Panc1 (cell line): Measurements from ENCODE around the gene ABCB4. TPM values are rescaled to one million over a fixed set of nuclear protein-coding genes. Genes with fewer than 3 reads are reported as not detected.

Experiments used
- ATAC-seq: fragments of 200-7000 bp; cut with Tn5 transposase; 2 replicates; pipeline ENCODE4 v1.9.1; 2020; ENCODE audit warnings: mild to moderate bottlenecking, moderate library complexity
- BruUV-seq: library from RNA; stranded (reverse); fragments of 400-500 nt; replicated peaks from 2 replicates; lab custom pipeline; 2021; lab: Mats Ljungman, UMichigan
- CTCF ChIA-PET: fragments of 300-600 bp; sonication (Branson Sonifier 250); formaldehyde crosslinking; loops from one replicate; lab custom pipeline; 2022; ENCODE audit warnings: antibody characterized with exemption; lab: Charles Lee
- POLR2A ChIA-PET: fragments of 300-600 bp; sonication (Branson Sonifier 250); formaldehyde crosslinking; loops from one replicate; lab custom pipeline; 2022; ENCODE audit warnings: antibody characterized with exemption; lab: Charles Lee
- DNase-seq: peaks from one replicate; pipeline ENCODE4 v3.0.0-alpha.2; 2010; ENCODE audit warnings: low read depth, low spot score
- H3K27ac ChIP-seq: 2 replicates; pipeline ENCODE4 v1.5.1; 2011; ENCODE audit warnings: mild to moderate bottlenecking, low read length, inconsistent platforms
- H3K27me3 ChIP-seq: fragments of 200-500 bp; sonication (Bioruptor generic); 2 replicates; pipeline ENCODE4 v1.6.0; 2014; ENCODE audit warnings: low read length, inconsistent platforms; ENCODE audit not compliant: control insufficient read depth, insufficient read depth
- H3K36me3 ChIP-seq: fragments of 200-500 bp; sonication (Bioruptor generic); 2 replicates; pipeline ENCODE4 v1.5.1; 2014; ENCODE audit warnings: inconsistent platforms, mild to moderate bottlenecking, low read length, moderate library complexity; ENCODE audit not compliant: control insufficient read depth, insufficient read depth
- H3K4me1 ChIP-seq: 2 replicates; pipeline ENCODE4 v1.5.1; 2011; ENCODE audit warnings: inconsistent platforms, mild to moderate bottlenecking, low read length, moderate library complexity; ENCODE audit not compliant: control insufficient read depth, insufficient read depth
- H3K4me3 ChIP-seq, 2 experiments: 2 replicates each; pipeline ENCODE4 v1.5.1; 2011 to 2012; ENCODE audit warnings: low read depth in 2 of 2, low read length in 2 of 2, mild to moderate bottlenecking in 2 of 2, inconsistent platforms in 1 of 2, moderate library complexity in 1 of 2
- H3K9me3 ChIP-seq: fragments of 200-500 bp; sonication (Bioruptor generic); 2 replicates; pipeline ENCODE4 v1.5.1; 2014; ENCODE audit warnings: low read depth, mild to moderate bottlenecking, inconsistent platforms, low read length, moderate library complexity; ENCODE audit not compliant: control insufficient read depth, insufficient read depth
- POLR2AphosphoS5 ChIP-seq: IDR thresholded peaks from 2 replicates; pipeline ENCODE4 v1.6.1; 2012; ENCODE audit warnings: mild to moderate bottlenecking, low read depth, low read length, moderate library complexity
- SIN3A ChIP-seq: IDR thresholded peaks from 2 replicates; pipeline ENCODE4 v1.6.1; 2012; ENCODE audit warnings: low read depth, mild to moderate bottlenecking, low read length, moderate library complexity, borderline replicate concordance; ENCODE audit not compliant: insufficient read depth
- TCF7L2 ChIP-seq: IDR thresholded peaks from 2 replicates; pipeline ENCODE4 v1.6.1; 2011; ENCODE audit warnings: mild to moderate bottlenecking, low read depth, low read length, inconsistent platforms
- in situ Hi-C: cut with HindIII; loops from 2 replicates; pipeline ENCODE4 v1.10.0; 2016; ENCODE audit warnings: low sequenced_read_pairs, low pct_unique_long_range_greater_than_20kb
- intact Hi-C: fragments of 100-400 bp; cut with micrococcal nuclease; formaldehyde crosslinking; loops from one replicate; pipeline ENCODE4 v1.10.0; 2022; ENCODE audit not compliant: unreplicated experiment
- total RNA-seq: library from RNA; stranded (reverse); gene quantifications from one replicate; pipeline ENCODE4 v1.2.1, GENCODE V29; 2021; ENCODE audit not compliant: unreplicated experiment
- TF ChIP-seq, protein P1 (sequence below): fragments of 450-650 bp; IDR thresholded peaks from 2 replicates; pipeline ENCODE4 v1.5.1; 2017; ENCODE audit warnings: mild to moderate bottlenecking
- TF ChIP-seq, protein P2 (sequence below), 2 experiments: IDR thresholded peaks; 2 replicates each; pipeline ENCODE4 v1.6.1; 2011 to 2012; ENCODE audit warnings: low read depth in 2 of 2, control low read depth in 1 of 2, low read length in 1 of 2, mild to moderate bottlenecking in 1 of 2, moderate library complexity in 1 of 2; ENCODE audit not compliant: insufficient read depth in 1 of 2

ABCB4 gene
- total RNA-seq, 1 experiment from 2014 or later: 0.18 TPM

DNA sequence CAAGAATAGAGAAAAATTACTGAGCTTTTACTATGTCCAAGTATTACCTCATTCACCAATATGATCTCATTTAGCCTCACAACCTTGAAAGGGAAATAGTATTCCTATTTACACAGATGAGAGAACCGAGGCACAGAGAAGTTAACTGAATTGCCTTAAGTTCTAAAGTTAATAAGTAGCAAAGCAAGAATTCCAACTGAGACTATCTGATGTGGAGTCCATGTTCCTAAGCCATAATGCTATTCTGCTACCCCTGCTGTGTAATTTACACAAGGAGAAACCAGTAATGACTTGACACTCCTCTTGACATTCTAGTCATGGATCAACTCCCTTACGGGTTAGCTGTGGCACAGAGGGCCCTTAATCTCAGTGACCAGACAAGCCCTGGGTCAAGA lies 60.7 kb downstream of the ABCB4 start:
- H3K36me3 ChIP-seq: no peaks in the 10 kb centered on the region
- CTCF ChIA-PET: no interaction called here
- no peaks in the 10 kb centered on the region for H3K4me1 ChIP-seq
- TF ChIP-seq SIN3A (no peak), POLR2AphosphoS5 (no peak), TCF7L2 (no peak)
- TF ChIP-seq, protein P1, sequence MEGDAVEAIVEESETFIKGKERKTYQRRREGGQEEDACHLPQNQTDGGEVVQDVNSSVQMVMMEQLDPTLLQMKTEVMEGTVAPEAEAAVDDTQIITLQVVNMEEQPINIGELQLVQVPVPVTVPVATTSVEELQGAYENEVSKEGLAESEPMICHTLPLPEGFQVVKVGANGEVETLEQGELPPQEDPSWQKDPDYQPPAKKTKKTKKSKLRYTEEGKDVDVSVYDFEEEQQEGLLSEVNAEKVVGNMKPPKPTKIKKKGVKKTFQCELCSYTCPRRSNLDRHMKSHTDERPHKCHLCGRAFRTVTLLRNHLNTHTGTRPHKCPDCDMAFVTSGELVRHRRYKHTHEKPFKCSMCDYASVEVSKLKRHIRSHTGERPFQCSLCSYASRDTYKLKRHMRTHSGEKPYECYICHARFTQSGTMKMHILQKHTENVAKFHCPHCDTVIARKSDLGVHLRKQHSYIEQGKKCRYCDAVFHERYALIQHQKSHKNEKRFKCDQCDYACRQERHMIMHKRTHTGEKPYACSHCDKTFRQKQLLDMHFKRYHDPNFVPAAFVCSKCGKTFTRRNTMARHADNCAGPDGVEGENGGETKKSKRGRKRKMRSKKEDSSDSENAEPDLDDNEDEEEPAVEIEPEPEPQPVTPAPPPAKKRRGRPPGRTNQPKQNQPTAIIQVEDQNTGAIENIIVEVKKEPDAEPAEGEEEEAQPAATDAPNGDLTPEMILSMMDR: no peak
- TF ChIP-seq, protein P2, sequence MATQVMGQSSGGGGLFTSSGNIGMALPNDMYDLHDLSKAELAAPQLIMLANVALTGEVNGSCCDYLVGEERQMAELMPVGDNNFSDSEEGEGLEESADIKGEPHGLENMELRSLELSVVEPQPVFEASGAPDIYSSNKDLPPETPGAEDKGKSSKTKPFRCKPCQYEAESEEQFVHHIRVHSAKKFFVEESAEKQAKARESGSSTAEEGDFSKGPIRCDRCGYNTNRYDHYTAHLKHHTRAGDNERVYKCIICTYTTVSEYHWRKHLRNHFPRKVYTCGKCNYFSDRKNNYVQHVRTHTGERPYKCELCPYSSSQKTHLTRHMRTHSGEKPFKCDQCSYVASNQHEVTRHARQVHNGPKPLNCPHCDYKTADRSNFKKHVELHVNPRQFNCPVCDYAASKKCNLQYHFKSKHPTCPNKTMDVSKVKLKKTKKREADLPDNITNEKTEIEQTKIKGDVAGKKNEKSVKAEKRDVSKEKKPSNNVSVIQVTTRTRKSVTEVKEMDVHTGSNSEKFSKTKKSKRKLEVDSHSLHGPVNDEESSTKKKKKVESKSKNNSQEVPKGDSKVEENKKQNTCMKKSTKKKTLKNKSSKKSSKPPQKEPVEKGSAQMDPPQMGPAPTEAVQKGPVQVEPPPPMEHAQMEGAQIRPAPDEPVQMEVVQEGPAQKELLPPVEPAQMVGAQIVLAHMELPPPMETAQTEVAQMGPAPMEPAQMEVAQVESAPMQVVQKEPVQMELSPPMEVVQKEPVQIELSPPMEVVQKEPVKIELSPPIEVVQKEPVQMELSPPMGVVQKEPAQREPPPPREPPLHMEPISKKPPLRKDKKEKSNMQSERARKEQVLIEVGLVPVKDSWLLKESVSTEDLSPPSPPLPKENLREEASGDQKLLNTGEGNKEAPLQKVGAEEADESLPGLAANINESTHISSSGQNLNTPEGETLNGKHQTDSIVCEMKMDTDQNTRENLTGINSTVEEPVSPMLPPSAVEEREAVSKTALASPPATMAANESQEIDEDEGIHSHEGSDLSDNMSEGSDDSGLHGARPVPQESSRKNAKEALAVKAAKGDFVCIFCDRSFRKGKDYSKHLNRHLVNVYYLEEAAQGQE (IDR thresholded peaks at IDR 0.05; ENCODE audit: insufficient read depth in 1 of 2, low read depth in 2 of 2, low read length in 1 of 2): no peak
- intact Hi-C loops (loop anchor here (5.0 kb wide), 1 partner anchor 477 kb away; no protein-coding TSS in a partner anchor), in situ Hi-C loops (no loop called here)
- POLR2A ChIA-PET: no interaction called here
- H3K9me3 ChIP-seq: no peaks in the 10 kb centered on the region
- H3K27ac ChIP-seq: no peak overlapping the region
- no peak for ATAC-seq
- no TSS peak for BruUV-seq
- H3K27me3 ChIP-seq: peaks cover under 1% of the 10 kb centered on the region; the same call in 1 of the 2 replicates
- no peak for DNase-seq
- H3K4me3 ChIP-seq: no peak overlapping the region

DNA sequence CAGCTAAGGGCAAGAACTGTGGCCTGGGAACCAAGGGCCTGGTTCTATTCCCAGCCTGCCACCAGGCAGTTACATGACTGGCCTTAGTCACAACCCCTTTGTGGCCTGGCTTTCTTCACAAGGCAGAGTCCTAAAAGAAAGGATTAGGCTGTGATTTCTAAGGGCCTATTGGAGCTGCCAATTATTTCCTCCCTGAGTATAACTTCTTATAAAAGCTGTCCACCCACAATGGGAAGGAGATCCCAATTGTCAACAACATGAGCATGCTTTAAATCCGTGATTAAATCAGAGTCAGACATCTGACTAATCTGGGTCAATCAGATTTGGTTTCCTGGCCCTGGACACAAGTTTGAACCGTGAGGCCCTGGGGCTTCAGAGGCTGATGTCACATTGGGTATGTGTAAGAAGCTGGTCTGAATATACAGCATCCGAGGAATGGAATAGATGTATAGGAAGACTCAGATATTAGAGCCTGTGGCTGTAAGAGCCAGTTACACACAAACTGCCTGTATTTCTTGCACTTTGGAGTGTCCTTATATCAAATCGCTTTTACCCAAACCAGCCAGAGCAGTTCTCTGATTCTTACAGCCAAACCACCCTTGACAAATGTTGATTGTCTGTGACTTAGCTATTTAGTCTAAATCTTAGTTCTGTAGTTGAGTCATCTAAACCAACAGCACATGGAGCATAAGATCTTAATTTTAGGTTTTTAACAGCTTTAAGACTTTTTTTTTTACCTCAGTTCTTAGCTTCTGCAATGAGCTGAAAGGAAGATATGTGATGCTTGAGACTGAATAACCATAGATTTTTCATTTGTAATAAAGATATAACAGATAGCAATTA lies 61.3 kb downstream of the ABCB4 start:
- Histone ChIP-seq H3K27ac (no peak overlapping the region), H3K9me3 (no peaks in the 10 kb centered on the region), H3K27me3 (peaks cover 5% of the 10 kb centered on the region; the same call in 1 of the 2 replicates), H3K4me3 (no peak overlapping the region), H3K36me3 (no peaks in the 10 kb centered on the region), H3K4me1 (no peaks in the 10 kb centered on the region)
- intact Hi-C loops (no loop called here), in situ Hi-C loops (no loop called here)
- TF ChIP-seq SIN3A: no peak
- TF ChIP-seq, protein P1: no peak
- no peak for TF ChIP-seq TCF7L2
- no peak for TF ChIP-seq POLR2AphosphoS5
- TF ChIP-seq, protein P2 (IDR thresholded peaks at IDR 0.05; ENCODE audit: insufficient read depth in 1 of 2, low read depth in 2 of 2, low read length in 1 of 2): no peak
- DNase-seq: no peak
- POLR2A ChIA-PET: no interaction called here
- BruUV-seq: no TSS peak
- CTCF ChIA-PET: no interaction called here
- ATAC-seq: no peak
